Effector memory CD4-positive, alpha-beta T cell (primary cell): ENCODE data around the gene TM4SF4.

Experiments
- DNase-seq, 3 donors: peaks; one replicate each; pipeline ENCODE4 v3.0.0-alpha.2; 2020
- H3K27ac ChIP-seq: 2 replicates; pipeline ENCODE4 v1.7.0; 2013; ENCODE audit warnings: mild to moderate bottlenecking, low read length, moderate library complexity; ENCODE audit not compliant: insufficient read depth, poor library complexity, severe bottlenecking
- H3K27me3 ChIP-seq: replicated peaks from 2 replicates; pipeline ENCODE4 v1.7.0; 2013; ENCODE audit warnings: mild to moderate bottlenecking, low read length; ENCODE audit not compliant: insufficient read depth, control insufficient read depth, poor library complexity, severe bottlenecking
- H3K36me3 ChIP-seq: 2 replicates; pipeline ENCODE4 v1.7.0; 2013; ENCODE audit warnings: mild to moderate bottlenecking, low read length, moderate library complexity; ENCODE audit not compliant: control insufficient read depth, insufficient read depth
- H3K4me1 ChIP-seq: 2 replicates; pipeline ENCODE4 v1.7.0; 2013; ENCODE audit warnings: low read length, mild to moderate bottlenecking; ENCODE audit not compliant: control insufficient read depth, insufficient read depth, poor library complexity, severe bottlenecking
- H3K4me3 ChIP-seq: 2 replicates; pipeline ENCODE4 v1.7.0; 2013; ENCODE audit warnings: low read length, low read depth, mild to moderate bottlenecking; ENCODE audit not compliant: insufficient read depth, poor library complexity, severe bottlenecking
- H3K9me3 ChIP-seq: 2 replicates; pipeline ENCODE4 v1.7.0; 2013; ENCODE audit warnings: mild to moderate bottlenecking, low read length, moderate library complexity; ENCODE audit not compliant: control insufficient read depth

The TM4SF4 gene

GRCh38 chr3:149453140-149453805 lies 21.2 kb upstream of the TM4SF4 start:
- H3K9me3 ChIP-seq = no peaks in the 10 kb centered on the region
- H3K36me3 ChIP-seq = no peaks in the 10 kb centered on the region
- H3K4me3 ChIP-seq = no peak overlapping the region
- no peaks in the 10 kb centered on the region for H3K27me3 ChIP-seq
- no peaks in the 10 kb centered on the region for H3K4me1 ChIP-seq
- no peak for DNase-seq
- no peak overlapping the region for H3K27ac ChIP-seq

GRCh38 chr3:149454746-149455145 lies 19.8 kb upstream of the TM4SF4 start:
- DNase-seq = no peak
- Histone ChIP-seq H3K27ac (no peak overlapping the region), H3K4me3 (no peak overlapping the region), H3K4me1 (no peaks in the 10 kb centered on the region), H3K36me3 (no peaks in the 10 kb centered on the region), H3K9me3 (no peaks in the 10 kb centered on the region), H3K27me3 (no peaks in the 10 kb centered on the region)

GRCh38 chr3:149455366-149455765 lies 19.1 kb upstream of the TM4SF4 start:
- H3K27me3 ChIP-seq = no peaks in the 10 kb centered on the region
- H3K36me3 ChIP-seq = no peaks in the 10 kb centered on the region
- H3K9me3 ChIP-seq = no peaks in the 10 kb centered on the region
- H3K27ac ChIP-seq = no peak overlapping the region
- no peak overlapping the region for H3K4me3 ChIP-seq
- DNase-seq = no peak
- no peaks in the 10 kb centered on the region for H3K4me1 ChIP-seq

- Histone ChIP-seq H3K27ac (no peak overlapping the region), H3K4me1 (no peaks in the 10 kb centered on the region), H3K9me3 (no peaks in the 10 kb centered on the region), H3K27me3 (no peaks in the 10 kb centered on the region), H3K4me3 (no peak overlapping the region), H3K36me3 (no peaks in the 10 kb centered on the region)
- DNase-seq = no peak
These were observed 18.5 kb upstream of the TM4SF4 start for GRCh38 chr3:149455989-149456388.

- Histone ChIP-seq H3K4me3 (no peak overlapping the region), H3K4me1 (no peaks in the 10 kb centered on the region), H3K27me3 (no peaks in the 10 kb centered on the region), H3K27ac (no peak overlapping the region), H3K9me3 (no peaks in the 10 kb centered on the region), H3K36me3 (no peaks in the 10 kb centered on the region)
- DNase-seq = no peak
These were observed 14.9 kb upstream of the TM4SF4 start for GRCh38 chr3:149459491-149460059.

- Histone ChIP-seq H3K4me3 (no peak overlapping the region), H3K9me3 (no peaks in the 10 kb centered on the region), H3K27me3 (no peaks in the 10 kb centered on the region), H3K36me3 (no peaks in the 10 kb centered on the region), H3K4me1 (no peaks in the 10 kb centered on the region), H3K27ac (no peak overlapping the region)
- DNase-seq = no peak
These were observed 14.4 kb upstream of the TM4SF4 start for GRCh38 chr3:149460117-149460516.

- Histone ChIP-seq H3K4me3 (no peak overlapping the region), H3K27ac (no peak overlapping the region), H3K36me3 (no peaks in the 10 kb centered on the region), H3K4me1 (no peaks in the 10 kb centered on the region), H3K27me3 (no peaks in the 10 kb centered on the region), H3K9me3 (no peaks in the 10 kb centered on the region)
- DNase-seq = no peak
These were observed 12.4 kb upstream of the TM4SF4 start for GRCh38 chr3:149462051-149462450.

GRCh38 chr3:149462581-149463011 lies 11.9 kb upstream of the TM4SF4 start:
- no peaks in the 10 kb centered on the region for H3K9me3 ChIP-seq
- no peak for DNase-seq
- no peaks in the 10 kb centered on the region for H3K27me3 ChIP-seq
- no peak overlapping the region for H3K27ac ChIP-seq
- no peak overlapping the region for H3K4me3 ChIP-seq
- no peaks in the 10 kb centered on the region for H3K36me3 ChIP-seq
- no peaks in the 10 kb centered on the region for H3K4me1 ChIP-seq

GRCh38 chr3:149463921-149464320 lies 10.6 kb upstream of the TM4SF4 start:
- Histone ChIP-seq H3K27ac (no peak overlapping the region), H3K4me1 (no peaks in the 10 kb centered on the region), H3K36me3 (no peaks in the 10 kb centered on the region), H3K27me3 (no peaks in the 10 kb centered on the region), H3K4me3 (no peak overlapping the region), H3K9me3 (no peaks in the 10 kb centered on the region)
- DNase-seq = no peak

GRCh38 chr3:149464542-149465328 lies 9.8 kb upstream of the TM4SF4 start:
- H3K4me1 ChIP-seq = no peaks in the 10 kb centered on the region
- DNase-seq = no peak
- H3K36me3 ChIP-seq = no peaks in the 10 kb centered on the region

More at GRCh38 chr3:149464542-149465328, 9.8 kb upstream of the TM4SF4 start:
- H3K9me3 ChIP-seq = no peaks in the 10 kb centered on the region
- H3K27me3 ChIP-seq = no peaks in the 10 kb centered on the region
- H3K4me3 ChIP-seq = no peak overlapping the region
- no peak overlapping the region for H3K27ac ChIP-seq
